ENCODE data around the gene FAM120A.
"Not testable (repeated sequence)": the region's sequence is repeated elsewhere in the genome, so short reads cannot be mapped to it uniquely, and the experiment has no call there.

FAM120A gene

GRCh38 chr9:93512170-93512812 lies 60.8 kb downstream of the FAM120A start:
- DNase-seq = not testable (repeated sequence)

GRCh38 chr9:93513606-93514005 lies 62.1 kb downstream of the FAM120A start:
- no peak for DNase-seq

GRCh38 chr9:93517331-93517730 lies 65.8 kb downstream of the FAM120A start:
- DNase-seq = no peak

- no peak for DNase-seq
Measured at GRCh38 chr9:93520523-93520922, 69.0 kb downstream of the FAM120A start.

GRCh38 chr9:93522736-93523135 lies 71.3 kb downstream of the FAM120A start:
- no peak for DNase-seq

- DNase-seq = no peak
Measured at GRCh38 chr9:93523518-93524144, 72.1 kb downstream of the FAM120A start.

- no peak for DNase-seq
Measured at GRCh38 chr9:93525476-93525875, 74.0 kb downstream of the FAM120A start.

- no peak for DNase-seq
Measured at GRCh38 chr9:93531374-93531773, 79.9 kb downstream of the FAM120A start.

- DNase-seq = no peak
Measured at GRCh38 chr9:93532141-93532540, 80.7 kb downstream of the FAM120A start.

- no peak for DNase-seq
Measured at GRCh38 chr9:93533863-93534262, 82.4 kb downstream of the FAM120A start.

GRCh38 chr9:93536167-93536566 lies 84.7 kb downstream of the FAM120A start:
- no peak for DNase-seq

- DNase-seq = no peak
Measured at GRCh38 chr9:93536874-93537273, 85.4 kb downstream of the FAM120A start.

- DNase-seq = no peak
Measured at GRCh38 chr9:93540305-93540704, 88.8 kb downstream of the FAM120A start.

GRCh38 chr9:93541005-93541404 lies 89.5 kb downstream of the FAM120A start:
- no peak for DNase-seq

- no peak for DNase-seq
Measured at GRCh38 chr9:93541581-93542349, 90.3 kb downstream of the FAM120A start.

- no peak for DNase-seq
Measured at GRCh38 chr9:93543117-93543516, 91.6 kb downstream of the FAM120A start.

- DNase-seq = no peak
Measured at GRCh38 chr9:93546356-93546755, 94.9 kb downstream of the FAM120A start.

GRCh38 chr9:93549611-93550010 lies 98.1 kb downstream of the FAM120A start:
- DNase-seq = no peak

GRCh38 chr9:93552923-93553322 lies 101.4 kb downstream of the FAM120A start:
- no peak for DNase-seq

GRCh38 chr9:93555370-93555769 lies 103.9 kb downstream of the FAM120A start:
- DNase-seq = no peak

- DNase-seq = no peak
Measured at GRCh38 chr9:93557366-93558137, 106.1 kb downstream of the FAM120A start.

- DNase-seq = no peak
Measured at GRCh38 chr9:93558503-93558902, 107.0 kb downstream of the FAM120A start.

GRCh38 chr9:93560991-93561390 lies 109.5 kb downstream of the FAM120A start:
- no peak for DNase-seq
